ENCODE results near the gene RAB20. TPM values are rescaled to one million over a fixed set of nuclear protein-coding genes. Genes with fewer than 3 reads are reported as not detected.

The RAB20 gene
- total and polyA plus RNA-seq, 2 of the 8 experiments (the other 6 are each of a cell fraction or from before 2014, with no cell fraction given): 14.8 to 27.9 TPM

GRCh38 chr13:110483386-110483968 is 78.0 kb downstream of the RAB20 start (continued):
- TF ChIP-seq, protein P1, sequence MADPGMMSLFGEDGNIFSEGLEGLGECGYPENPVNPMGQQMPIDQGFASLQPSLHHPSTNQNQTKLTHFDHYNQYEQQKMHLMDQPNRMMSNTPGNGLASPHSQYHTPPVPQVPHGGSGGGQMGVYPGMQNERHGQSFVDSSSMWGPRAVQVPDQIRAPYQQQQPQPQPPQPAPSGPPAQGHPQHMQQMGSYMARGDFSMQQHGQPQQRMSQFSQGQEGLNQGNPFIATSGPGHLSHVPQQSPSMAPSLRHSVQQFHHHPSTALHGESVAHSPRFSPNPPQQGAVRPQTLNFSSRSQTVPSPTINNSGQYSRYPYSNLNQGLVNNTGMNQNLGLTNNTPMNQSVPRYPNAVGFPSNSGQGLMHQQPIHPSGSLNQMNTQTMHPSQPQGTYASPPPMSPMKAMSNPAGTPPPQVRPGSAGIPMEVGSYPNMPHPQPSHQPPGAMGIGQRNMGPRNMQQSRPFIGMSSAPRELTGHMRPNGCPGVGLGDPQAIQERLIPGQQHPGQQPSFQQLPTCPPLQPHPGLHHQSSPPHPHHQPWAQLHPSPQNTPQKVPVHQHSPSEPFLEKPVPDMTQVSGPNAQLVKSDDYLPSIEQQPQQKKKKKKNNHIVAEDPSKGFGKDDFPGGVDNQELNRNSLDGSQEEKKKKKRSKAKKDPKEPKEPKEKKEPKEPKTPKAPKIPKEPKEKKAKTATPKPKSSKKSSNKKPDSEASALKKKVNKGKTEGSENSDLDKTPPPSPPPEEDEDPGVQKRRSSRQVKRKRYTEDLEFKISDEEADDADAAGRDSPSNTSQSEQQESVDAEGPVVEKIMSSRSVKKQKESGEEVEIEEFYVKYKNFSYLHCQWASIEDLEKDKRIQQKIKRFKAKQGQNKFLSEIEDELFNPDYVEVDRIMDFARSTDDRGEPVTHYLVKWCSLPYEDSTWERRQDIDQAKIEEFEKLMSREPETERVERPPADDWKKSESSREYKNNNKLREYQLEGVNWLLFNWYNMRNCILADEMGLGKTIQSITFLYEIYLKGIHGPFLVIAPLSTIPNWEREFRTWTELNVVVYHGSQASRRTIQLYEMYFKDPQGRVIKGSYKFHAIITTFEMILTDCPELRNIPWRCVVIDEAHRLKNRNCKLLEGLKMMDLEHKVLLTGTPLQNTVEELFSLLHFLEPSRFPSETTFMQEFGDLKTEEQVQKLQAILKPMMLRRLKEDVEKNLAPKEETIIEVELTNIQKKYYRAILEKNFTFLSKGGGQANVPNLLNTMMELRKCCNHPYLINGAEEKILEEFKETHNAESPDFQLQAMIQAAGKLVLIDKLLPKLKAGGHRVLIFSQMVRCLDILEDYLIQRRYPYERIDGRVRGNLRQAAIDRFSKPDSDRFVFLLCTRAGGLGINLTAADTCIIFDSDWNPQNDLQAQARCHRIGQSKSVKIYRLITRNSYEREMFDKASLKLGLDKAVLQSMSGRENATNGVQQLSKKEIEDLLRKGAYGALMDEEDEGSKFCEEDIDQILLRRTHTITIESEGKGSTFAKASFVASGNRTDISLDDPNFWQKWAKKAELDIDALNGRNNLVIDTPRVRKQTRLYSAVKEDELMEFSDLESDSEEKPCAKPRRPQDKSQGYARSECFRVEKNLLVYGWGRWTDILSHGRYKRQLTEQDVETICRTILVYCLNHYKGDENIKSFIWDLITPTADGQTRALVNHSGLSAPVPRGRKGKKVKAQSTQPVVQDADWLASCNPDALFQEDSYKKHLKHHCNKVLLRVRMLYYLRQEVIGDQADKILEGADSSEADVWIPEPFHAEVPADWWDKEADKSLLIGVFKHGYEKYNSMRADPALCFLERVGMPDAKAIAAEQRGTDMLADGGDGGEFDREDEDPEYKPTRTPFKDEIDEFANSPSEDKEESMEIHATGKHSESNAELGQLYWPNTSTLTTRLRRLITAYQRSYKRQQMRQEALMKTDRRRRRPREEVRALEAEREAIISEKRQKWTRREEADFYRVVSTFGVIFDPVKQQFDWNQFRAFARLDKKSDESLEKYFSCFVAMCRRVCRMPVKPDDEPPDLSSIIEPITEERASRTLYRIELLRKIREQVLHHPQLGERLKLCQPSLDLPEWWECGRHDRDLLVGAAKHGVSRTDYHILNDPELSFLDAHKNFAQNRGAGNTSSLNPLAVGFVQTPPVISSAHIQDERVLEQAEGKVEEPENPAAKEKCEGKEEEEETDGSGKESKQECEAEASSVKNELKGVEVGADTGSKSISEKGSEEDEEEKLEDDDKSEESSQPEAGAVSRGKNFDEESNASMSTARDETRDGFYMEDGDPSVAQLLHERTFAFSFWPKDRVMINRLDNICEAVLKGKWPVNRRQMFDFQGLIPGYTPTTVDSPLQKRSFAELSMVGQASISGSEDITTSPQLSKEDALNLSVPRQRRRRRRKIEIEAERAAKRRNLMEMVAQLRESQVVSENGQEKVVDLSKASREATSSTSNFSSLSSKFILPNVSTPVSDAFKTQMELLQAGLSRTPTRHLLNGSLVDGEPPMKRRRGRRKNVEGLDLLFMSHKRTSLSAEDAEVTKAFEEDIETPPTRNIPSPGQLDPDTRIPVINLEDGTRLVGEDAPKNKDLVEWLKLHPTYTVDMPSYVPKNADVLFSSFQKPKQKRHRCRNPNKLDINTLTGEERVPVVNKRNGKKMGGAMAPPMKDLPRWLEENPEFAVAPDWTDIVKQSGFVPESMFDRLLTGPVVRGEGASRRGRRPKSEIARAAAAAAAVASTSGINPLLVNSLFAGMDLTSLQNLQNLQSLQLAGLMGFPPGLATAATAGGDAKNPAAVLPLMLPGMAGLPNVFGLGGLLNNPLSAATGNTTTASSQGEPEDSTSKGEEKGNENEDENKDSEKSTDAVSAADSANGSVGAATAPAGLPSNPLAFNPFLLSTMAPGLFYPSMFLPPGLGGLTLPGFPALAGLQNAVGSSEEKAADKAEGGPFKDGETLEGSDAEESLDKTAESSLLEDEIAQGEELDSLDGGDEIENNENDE (IDR thresholded peaks at IDR 0.05; ENCODE audit: insufficient replicate concordance, low read length): no peak
- TF ChIP-seq SP4 (IDR thresholded peaks at IDR 0.05; ENCODE audit: low read length) (no peak), RBBP5 (IDR thresholded peaks at IDR 0.05; ENCODE audit: borderline replicate concordance, low read depth, low read length) (no peak), SAP30 (IDR thresholded peaks at IDR 0.05; ENCODE audit: insufficient read depth, insufficient replicate concordance, low read length) (no peak), RFX5 (IDR thresholded peaks at IDR 0.05; ENCODE audit: borderline replicate concordance, low read depth, low read length) (no peak), BACH1 (IDR thresholded peaks at IDR 0.05; ENCODE audit: low read length) (no peak), SIX5 (IDR thresholded peaks at IDR 0.05; ENCODE audit: low read depth, low read length) (no peak), JUND (IDR thresholded peaks at IDR 0.05; ENCODE audit: low read length) (no peak), KDM4A (IDR thresholded peaks at IDR 0.05; ENCODE audit: low read depth, low read length, severe bottlenecking) (no peak), EGR1 (IDR thresholded peaks at IDR 0.05; ENCODE audit: borderline replicate concordance, low read depth, low read length) (no peak), CTBP2 (IDR thresholded peaks at IDR 0.05; ENCODE audit: borderline replicate concordance, insufficient read depth, insufficient read length, low read length) (no peak), ASH2L (IDR thresholded peaks at IDR 0.05; ENCODE audit: low read length) (no peak)
